PC-9 (cell line): Measurements from ENCODE around the gene GCDH.

Source experiments
- CTCF ChIP-seq: fragments of 200-600 bp; sonication (generic); conservative IDR thresholded peaks from 2 replicates; pipeline ENCODE4 v1.6.1; 2017; ENCODE audit warnings: mixed run types, antibody characterized with exemption, mild to moderate bottlenecking, moderate library complexity
- EZH2 ChIP-seq: fragments of 200-600 bp; sonication (generic); IDR thresholded peaks from 2 replicates; pipeline ENCODE4 v1.8.0; 2017; ENCODE audit warnings: antibody characterized with exemption, low read depth

DNA sequence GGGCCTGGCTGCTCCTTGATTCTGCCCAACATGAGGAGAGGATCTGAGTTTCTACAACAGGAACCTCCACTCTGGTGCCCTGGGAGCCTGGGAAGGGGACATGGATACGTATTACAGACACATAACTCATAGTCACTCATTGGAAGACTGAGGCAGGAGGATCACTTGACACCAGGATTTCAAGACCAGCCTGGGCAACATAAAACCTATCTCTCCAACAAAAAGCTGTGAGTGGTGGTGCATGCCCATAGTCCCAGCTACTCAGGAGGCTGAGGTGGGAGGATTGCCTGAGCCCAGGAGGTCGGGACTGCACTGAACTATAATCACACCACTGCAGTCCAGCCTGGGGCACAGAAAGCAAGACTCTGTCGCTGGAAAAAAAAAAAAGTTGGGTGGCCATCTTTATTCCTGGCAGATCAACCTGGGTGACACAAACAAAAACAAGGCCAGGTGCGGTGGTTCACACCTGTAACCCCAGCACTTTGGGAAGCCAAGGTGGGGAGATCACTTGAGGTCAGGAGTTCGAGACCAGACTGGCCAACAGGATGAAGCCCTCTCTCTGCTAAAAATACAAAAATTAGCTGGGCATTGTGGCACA, 2.9 kb upstream of the GCDH start:
- TF ChIP-seq CTCF = no peak
- no peak for TF ChIP-seq EZH2
